Measurements from ENCODE around the gene FCHO2.

DNA sequence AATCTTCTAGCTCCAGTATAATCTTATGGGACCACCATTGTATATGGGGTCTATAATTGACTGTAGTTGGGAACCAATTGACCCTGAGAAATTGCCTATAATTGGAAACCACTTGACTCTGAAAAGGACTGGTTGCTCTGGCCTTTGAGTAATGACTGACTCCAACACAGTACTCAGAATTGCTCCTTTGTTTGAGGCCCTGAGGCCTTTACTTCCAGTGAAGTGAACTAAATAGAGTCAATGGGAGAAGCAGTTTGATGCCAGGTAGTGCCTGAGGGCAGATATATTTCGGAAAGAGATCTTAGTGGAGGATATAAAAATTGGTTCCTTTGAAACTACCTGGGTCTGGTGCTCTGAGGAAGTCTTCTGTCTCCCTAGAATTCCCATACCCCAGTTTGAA, 148.5 kb downstream of the FCHO2 start:
- TF ChIP-seq, protein P1, sequence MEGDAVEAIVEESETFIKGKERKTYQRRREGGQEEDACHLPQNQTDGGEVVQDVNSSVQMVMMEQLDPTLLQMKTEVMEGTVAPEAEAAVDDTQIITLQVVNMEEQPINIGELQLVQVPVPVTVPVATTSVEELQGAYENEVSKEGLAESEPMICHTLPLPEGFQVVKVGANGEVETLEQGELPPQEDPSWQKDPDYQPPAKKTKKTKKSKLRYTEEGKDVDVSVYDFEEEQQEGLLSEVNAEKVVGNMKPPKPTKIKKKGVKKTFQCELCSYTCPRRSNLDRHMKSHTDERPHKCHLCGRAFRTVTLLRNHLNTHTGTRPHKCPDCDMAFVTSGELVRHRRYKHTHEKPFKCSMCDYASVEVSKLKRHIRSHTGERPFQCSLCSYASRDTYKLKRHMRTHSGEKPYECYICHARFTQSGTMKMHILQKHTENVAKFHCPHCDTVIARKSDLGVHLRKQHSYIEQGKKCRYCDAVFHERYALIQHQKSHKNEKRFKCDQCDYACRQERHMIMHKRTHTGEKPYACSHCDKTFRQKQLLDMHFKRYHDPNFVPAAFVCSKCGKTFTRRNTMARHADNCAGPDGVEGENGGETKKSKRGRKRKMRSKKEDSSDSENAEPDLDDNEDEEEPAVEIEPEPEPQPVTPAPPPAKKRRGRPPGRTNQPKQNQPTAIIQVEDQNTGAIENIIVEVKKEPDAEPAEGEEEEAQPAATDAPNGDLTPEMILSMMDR (IDR thresholded peaks at IDR 0.05) = no peak
- TF ChIP-seq EP300 (IDR thresholded peaks at IDR 0.05) = no peak

All from tibial nerve (tissue), 4 donors.